Smooth muscle cell (in vitro differentiated cells): ENCODE results near the gene IL36G. TPM values are rescaled to one million over a fixed set of nuclear protein-coding genes. Genes with fewer than 3 reads are reported as not detected.
A peak's percentile ranks its signal among the peaks of the same experiment; 100 is the strongest.

ENCODE experiments used
- DNase-seq: peaks from one replicate; lab custom pipeline; 2025; ENCODE audit not compliant: unreplicated experiment; lab: John Stamatoyannopoulos, UW
- H2AFZ ChIP-seq: fragments of 200-600 bp; sonication (generic); 2 replicates; pipeline ENCODE4 v1.6.0; 2016; ENCODE audit warnings: antibody characterized with exemption, low read depth, mild to moderate bottlenecking
- H3F3A ChIP-seq: fragments of 200-600 bp; sonication (generic); 2 replicates; pipeline ENCODE4 v1.6.0; 2017; ENCODE audit warnings: antibody characterized with exemption, low read depth
- H3K27ac ChIP-seq: fragments of 200-600 bp; sonication (generic); 2 replicates; pipeline ENCODE4 v1.5.1; 2016; ENCODE audit warnings: low read depth, mild to moderate bottlenecking
- H3K27me3 ChIP-seq: fragments of 200-600 bp; sonication (generic); 2 replicates; pipeline ENCODE4 v1.6.1; 2016; ENCODE audit warnings: low read depth, mild to moderate bottlenecking
- H3K36me3 ChIP-seq: fragments of 200-600 bp; sonication (generic); 2 replicates; pipeline ENCODE4 v1.5.1; 2016; ENCODE audit warnings: low read depth
- H3K4me1 ChIP-seq: fragments of 200-600 bp; sonication (generic); 2 replicates; pipeline ENCODE4 v1.5.1; 2016; ENCODE audit warnings: low read depth
- H3K4me2 ChIP-seq: fragments of 200-600 bp; sonication (generic); 2 replicates; pipeline ENCODE4 v1.6.0; 2016; ENCODE audit warnings: mild to moderate bottlenecking
- H3K4me3 ChIP-seq: fragments of 200-600 bp; sonication (generic); 2 replicates; pipeline ENCODE4 v1.5.1; 2016; ENCODE audit warnings: mild to moderate bottlenecking
- H3K79me2 ChIP-seq: fragments of 200-600 bp; sonication (generic); 2 replicates; pipeline ENCODE4 v1.6.0; 2016; ENCODE audit warnings: low read depth, mild to moderate bottlenecking
- H3K9ac ChIP-seq: fragments of 200-600 bp; sonication (generic); 2 replicates; pipeline ENCODE4 v1.6.0; 2016; ENCODE audit warnings: low read depth
- H3K9me3 ChIP-seq: fragments of 200-600 bp; sonication (generic); replicated peaks from 2 replicates; pipeline ENCODE4 v1.5.1; 2016; ENCODE audit warnings: low read depth
- H4K20me1 ChIP-seq: fragments of 200-600 bp; sonication (generic); 2 replicates; pipeline ENCODE4 v1.6.0; 2016; ENCODE audit warnings: low read depth
- CTCF ChIP-seq: fragments of 200-600 bp; sonication (generic); IDR thresholded peaks from 2 replicates; pipeline ENCODE4 v1.5.1; 2017; ENCODE audit warnings: borderline replicate concordance, mild to moderate bottlenecking, antibody characterized with exemption; ENCODE audit not compliant: insufficient read depth, poor library complexity, severe bottlenecking
- WGBS: methylation state at CpG from one replicate; pipeline ENCODE4 v1.1.7; 2016; ENCODE audit warnings: low lambda C conversion rate; 5-methylcytosine and 5-hydroxymethylcytosine counted together
- polyA plus RNA-seq: library from polyadenylated mRNA; unstranded; fragments of >200 nt; fragmentation: Nextera tagmentation; extraction: Ambion mirVana; gene quantifications from 2 replicates; pipeline ENCODE4 v1.2.1, GENCODE V29; 2016
- total RNA-seq: library from RNA; depleted of rRNA; stranded (reverse); fragments of >200 nt; gene quantifications from 2 replicates; pipeline ENCODE4 v1.2.3, GENCODE V29; 2014

IL36G gene
- total and polyA plus RNA-seq, 2 experiments from 2014 or later: 0.22 to 1.1 TPM

- Histone ChIP-seq H3K9ac (no peak overlapping the region), H3F3A (no peaks in the 10 kb centered on the region), H4K20me1 (no peaks in the 10 kb centered on the region), H3K4me3 (no peak overlapping the region), H2AFZ (no peak overlapping the region), H3K36me3 (no peaks in the 10 kb centered on the region), H3K4me1 (no peaks in the 10 kb centered on the region), H3K4me2 (no peak overlapping the region), H3K79me2 (no peaks in the 10 kb centered on the region), H3K9me3 (no peaks in the 10 kb centered on the region), H3K27me3 (no peaks in the 10 kb centered on the region), H3K27ac (no peak overlapping the region)
- TF ChIP-seq CTCF: no peak
- DNase-seq: no peak
- WGBS: 95% methylated on average over 3 of the region's 3 CpGs
Measured at GRCh38 chr2:112957511-112957910, 20.3 kb upstream of the IL36G start.

DNA sequence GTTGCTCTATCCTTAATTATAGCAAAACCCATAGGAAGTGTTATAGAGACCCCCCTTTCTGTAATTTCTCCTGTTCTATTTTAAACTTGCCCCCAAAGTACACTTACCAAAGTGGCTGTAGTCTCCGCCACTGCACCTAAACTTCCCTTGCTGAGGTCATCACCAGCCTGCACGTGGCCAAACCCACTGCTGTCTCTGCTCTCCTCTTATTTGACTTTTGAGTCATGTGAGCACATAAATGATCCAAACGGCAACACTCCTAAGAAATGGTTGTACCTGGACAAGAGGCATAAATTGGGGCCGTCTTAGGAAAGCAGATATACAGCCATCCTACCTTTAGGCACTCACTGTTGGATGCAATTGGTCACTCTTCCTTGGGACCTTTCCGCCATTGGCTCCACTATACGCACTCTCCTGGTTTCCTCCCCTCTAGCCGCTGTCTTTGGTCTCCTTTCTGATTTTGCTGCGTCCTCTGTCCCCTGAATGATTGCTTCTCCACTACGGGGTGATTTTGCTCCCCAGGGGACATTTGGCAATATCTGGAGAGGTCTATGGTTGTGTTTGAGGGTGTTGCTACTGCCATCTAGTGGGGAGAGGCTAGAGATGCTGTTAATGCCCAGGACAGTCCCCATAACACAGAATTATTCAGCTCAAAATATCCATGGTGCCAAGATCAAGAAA, 19.2 kb upstream of the IL36G start:
- peak; percentile 71 for TF ChIP-seq CTCF
- peaks cover 1% of the 10 kb centered on the region for H3K27me3 ChIP-seq
- no peak overlapping the region for H3K4me3 ChIP-seq
- no peaks in the 10 kb centered on the region for H3K79me2 ChIP-seq
- WGBS: 51% methylated on average over 9 of the region's 9 CpGs
- DNase-seq: no peak
- H3K9ac ChIP-seq: no peak overlapping the region
- no peaks in the 10 kb centered on the region for H4K20me1 ChIP-seq
- no peaks in the 10 kb centered on the region for H3K36me3 ChIP-seq
- H3K4me2 ChIP-seq: no peak overlapping the region
- H3K4me1 ChIP-seq: no peaks in the 10 kb centered on the region
- H3K9me3 ChIP-seq: no peaks in the 10 kb centered on the region
- H2AFZ ChIP-seq: no peak overlapping the region
- no peaks in the 10 kb centered on the region for H3F3A ChIP-seq
- no peak overlapping the region for H3K27ac ChIP-seq

DNA sequence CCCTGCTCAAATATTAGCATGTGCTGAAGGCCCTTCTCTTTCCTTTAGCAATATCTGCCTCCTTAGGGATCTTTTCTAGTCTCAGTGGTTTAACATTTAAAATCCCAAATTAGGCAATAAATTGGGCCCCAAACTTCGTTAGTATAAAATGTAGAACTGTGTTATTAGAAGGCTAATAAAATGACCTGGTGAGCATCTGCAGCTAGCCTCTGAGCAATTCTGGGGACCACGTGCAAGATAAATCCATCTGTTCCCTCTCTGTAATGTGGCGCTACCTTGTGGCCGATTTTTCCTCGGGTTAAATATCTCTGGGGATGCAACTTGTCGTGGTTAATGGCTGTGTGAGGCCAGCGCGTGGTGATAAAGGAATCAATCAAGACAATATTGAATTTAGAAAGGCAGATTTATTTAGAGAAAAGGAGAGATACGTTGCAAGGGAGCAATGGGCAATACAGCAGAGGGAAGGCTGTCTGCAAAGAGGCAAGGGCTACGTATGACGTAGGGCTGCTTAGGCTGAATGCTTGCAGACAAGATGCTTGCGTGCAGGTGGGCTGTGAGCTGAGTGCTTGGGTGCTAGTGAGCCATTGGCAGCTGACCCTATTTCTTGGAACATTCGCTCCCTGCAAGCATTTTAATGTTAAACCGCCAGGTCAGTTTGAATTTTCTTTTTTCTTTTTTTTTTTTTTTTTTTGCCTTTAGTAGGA, 18.5 kb upstream of the IL36G start:
- no peak overlapping the region for H2AFZ ChIP-seq
- no peak overlapping the region for H3K27ac ChIP-seq
- H3F3A ChIP-seq: no peaks in the 10 kb centered on the region
- no peaks in the 10 kb centered on the region for H4K20me1 ChIP-seq
- H3K9me3 ChIP-seq: no peaks in the 10 kb centered on the region
- TF ChIP-seq CTCF: peak; percentile 1
- H3K4me2 ChIP-seq: no peak overlapping the region
- no peaks in the 10 kb centered on the region for H3K36me3 ChIP-seq
- 72% methylated on average over 14 of the region's 14 CpGs for WGBS
- H3K27me3 ChIP-seq: peaks cover 8% of the 10 kb centered on the region
- no peaks in the 10 kb centered on the region for H3K79me2 ChIP-seq
- no peak for DNase-seq
- no peaks in the 10 kb centered on the region for H3K4me1 ChIP-seq
- no peak overlapping the region for H3K9ac ChIP-seq
- no peak overlapping the region for H3K4me3 ChIP-seq
